DOHH2 (cell line): ENCODE data around the gene TEC.

ENCODE experiments used
- CTCF ChIP-seq: fragments of 200-600 bp; sonication (generic); IDR thresholded peaks from one replicate; pipeline ENCODE4 v1.5.1; 2014; ENCODE audit warnings: antibody characterized with exemption, mild to moderate bottlenecking, low read depth, low read length; ENCODE audit not compliant: poor library complexity, severe bottlenecking
- EZH2phosphoT487 ChIP-seq: fragments of 200-600 bp; sonication (generic); IDR thresholded peaks from 2 replicates; pipeline ENCODE4 v1.6.1; 2017; ENCODE audit warnings: borderline replicate concordance, mild to moderate bottlenecking, antibody characterized with exemption, low read length, moderate library complexity, mixed read lengths

- no peak for TF ChIP-seq CTCF
- TF ChIP-seq EZH2phosphoT487: no peak
Observed at GRCh38 chr4:48137846-48138245, 131.8 kb downstream of the TEC start.
